ENCODE data around the gene PRX. TPM values are rescaled to one million over a fixed set of nuclear protein-coding genes. Genes with fewer than 3 reads are reported as not detected.

The PRX gene
- total and polyA plus RNA-seq, 7 donors: 1.4 to 3.3 (median 2.1) TPM

DNA sequence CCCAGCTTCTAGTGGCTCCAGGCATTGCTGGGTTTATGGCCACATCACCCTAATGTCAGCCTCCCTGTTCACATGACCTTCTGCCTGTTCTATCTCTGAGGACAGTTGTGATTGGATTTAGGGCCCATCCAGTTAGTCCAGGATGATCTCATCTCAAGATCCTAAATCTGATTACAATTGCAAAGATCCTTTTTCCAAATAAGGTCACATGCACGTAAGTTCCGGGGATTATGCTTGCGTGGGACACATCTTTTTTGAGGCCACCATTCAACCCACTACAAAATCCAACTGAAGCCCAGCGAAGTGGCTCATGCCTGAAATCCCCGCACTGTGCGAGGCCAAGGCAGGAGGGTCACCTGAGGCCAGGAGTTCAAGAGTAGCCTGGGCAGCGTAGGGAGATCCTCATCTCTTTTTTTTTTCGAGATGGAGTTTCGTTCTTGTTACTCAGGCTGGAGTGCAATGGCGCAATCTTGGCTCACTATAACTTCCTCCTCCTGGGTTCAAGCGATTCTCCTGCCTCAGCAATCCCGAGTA lies 52.4 kb downstream of the PRX start:
- WGBS, 3 donors: 74 to 87% (median 79%) methylated on average over 12 of the region's 12 CpGs
- TF ChIP-seq, protein P1, sequence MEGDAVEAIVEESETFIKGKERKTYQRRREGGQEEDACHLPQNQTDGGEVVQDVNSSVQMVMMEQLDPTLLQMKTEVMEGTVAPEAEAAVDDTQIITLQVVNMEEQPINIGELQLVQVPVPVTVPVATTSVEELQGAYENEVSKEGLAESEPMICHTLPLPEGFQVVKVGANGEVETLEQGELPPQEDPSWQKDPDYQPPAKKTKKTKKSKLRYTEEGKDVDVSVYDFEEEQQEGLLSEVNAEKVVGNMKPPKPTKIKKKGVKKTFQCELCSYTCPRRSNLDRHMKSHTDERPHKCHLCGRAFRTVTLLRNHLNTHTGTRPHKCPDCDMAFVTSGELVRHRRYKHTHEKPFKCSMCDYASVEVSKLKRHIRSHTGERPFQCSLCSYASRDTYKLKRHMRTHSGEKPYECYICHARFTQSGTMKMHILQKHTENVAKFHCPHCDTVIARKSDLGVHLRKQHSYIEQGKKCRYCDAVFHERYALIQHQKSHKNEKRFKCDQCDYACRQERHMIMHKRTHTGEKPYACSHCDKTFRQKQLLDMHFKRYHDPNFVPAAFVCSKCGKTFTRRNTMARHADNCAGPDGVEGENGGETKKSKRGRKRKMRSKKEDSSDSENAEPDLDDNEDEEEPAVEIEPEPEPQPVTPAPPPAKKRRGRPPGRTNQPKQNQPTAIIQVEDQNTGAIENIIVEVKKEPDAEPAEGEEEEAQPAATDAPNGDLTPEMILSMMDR (IDR thresholded peaks at IDR 0.05): no peak
- Histone ChIP-seq H3K36me3 (ENCODE audit: insufficient read depth in 1 of 2, low read depth in 1 of 2) (peaks cover 0 to 8% of the 10 kb centered on the region in 2 donors), H3K4me1 (no peaks in the 10 kb centered on the region), H3K9me3 (no peaks in the 10 kb centered on the region), H3K27me3 (ENCODE audit: insufficient read depth in 3 of 3, low read length in 2 of 3) (no peaks in the 10 kb centered on the region), H3K27ac (no peak overlapping the region), H3K4me3 (no peak overlapping the region)
- peak in 1 of 4 donors; percentile 23 for ATAC-seq
- intact Hi-C loops (cut with DNase I): no loop called here
- DNase-seq: no peak

DNA sequence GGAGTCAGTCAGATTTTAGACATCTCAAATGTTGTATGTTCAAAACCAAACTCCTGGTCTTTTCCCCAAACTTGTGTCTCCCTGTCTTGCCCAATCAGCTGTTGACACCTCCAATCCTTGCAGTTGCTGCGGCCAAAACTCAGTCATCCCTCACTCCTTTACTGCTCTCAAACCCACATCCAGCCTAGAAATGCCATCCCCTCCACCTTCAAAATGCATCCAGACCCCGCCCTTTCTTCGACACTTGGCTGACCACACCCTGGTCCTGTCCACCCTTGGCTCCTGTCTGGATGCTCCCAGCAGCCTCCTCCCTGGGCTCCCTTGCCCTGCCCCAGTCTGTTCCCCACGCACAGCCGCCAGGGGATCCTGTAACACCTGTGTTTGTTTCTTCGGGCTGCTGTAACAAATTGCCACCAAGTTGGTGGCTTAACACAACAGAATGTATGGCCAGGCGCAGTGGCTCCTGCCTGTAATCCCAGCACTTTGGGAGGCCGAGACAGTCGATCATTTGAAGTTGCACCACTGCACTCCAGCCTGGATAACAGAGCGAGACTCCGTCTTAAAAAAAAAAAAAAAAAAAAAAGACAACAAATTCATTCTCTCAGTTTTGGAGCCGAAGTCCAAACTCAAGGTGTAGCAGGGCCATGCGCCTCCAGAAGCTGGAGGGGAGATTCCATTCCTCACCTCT lies 53.0 kb downstream of the PRX start:
- ATAC-seq: peak in 1 of 4 donors; percentile 29
- H3K36me3 ChIP-seq (ENCODE audit: insufficient read depth in 1 of 2, low read depth in 1 of 2): peaks cover 0 to 8% of the 10 kb centered on the region in 2 donors
- no peak overlapping the region for H3K4me3 ChIP-seq
- H3K27me3 ChIP-seq (ENCODE audit: insufficient read depth in 3 of 3, low read length in 2 of 3): no peaks in the 10 kb centered on the region
- H3K9me3 ChIP-seq: no peaks in the 10 kb centered on the region
- no peak overlapping the region for H3K27ac ChIP-seq
- WGBS, 3 donors: 76 to 85% (median 80%) methylated on average over 13 of the region's 13 CpGs
- intact Hi-C loops (cut with DNase I): no loop called here
- TF ChIP-seq, protein P1 (IDR thresholded peaks at IDR 0.05): no peak
- DNase-seq: no peak
- no peaks in the 10 kb centered on the region for H3K4me1 ChIP-seq

DNA sequence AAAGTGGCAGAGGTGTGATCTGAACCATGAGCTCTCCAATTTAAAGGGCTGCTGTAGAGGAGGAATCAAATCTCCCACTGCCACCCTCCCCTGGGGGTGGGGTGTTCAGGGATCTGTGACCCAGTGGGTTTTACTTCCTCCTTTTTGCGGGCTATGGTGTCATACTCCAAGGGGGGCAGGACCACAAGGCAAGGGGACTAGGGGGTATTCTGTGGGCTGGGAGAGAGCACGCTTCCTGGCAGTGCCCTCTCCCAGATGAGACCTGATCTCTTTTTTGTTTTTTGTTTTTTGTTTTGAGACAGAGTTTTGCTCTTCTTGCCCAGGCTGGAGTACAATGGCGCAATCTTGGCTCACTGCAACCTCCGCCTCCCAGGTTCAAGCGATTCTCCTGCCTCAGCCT lies 54.4 kb downstream of the PRX start:
- Histone ChIP-seq H3K9me3 (no peaks in the 10 kb centered on the region), H3K27ac (no peak overlapping the region), H3K27me3 (ENCODE audit: insufficient read depth in 3 of 3, low read length in 2 of 3) (no peaks in the 10 kb centered on the region), H3K36me3 (ENCODE audit: insufficient read depth in 1 of 2, low read depth in 1 of 2) (peaks cover 0 to 8% of the 10 kb centered on the region in 2 donors), H3K4me3 (no peak overlapping the region), H3K4me1 (no peaks in the 10 kb centered on the region)
- DNase-seq (no peak), ATAC-seq (peak in 2 of 4 donors; percentile 14 to 21)
- WGBS, 3 donors: 92 to 97% (median 96%) methylated on average over 3 to 5 of the region's 5 CpGs
- intact Hi-C loops (cut with DNase I): loop anchor here (5.0 kb wide), 1 partner anchor 39 kb away; no protein-coding TSS in a partner anchor
- TF ChIP-seq, protein P1 (IDR thresholded peaks at IDR 0.05): no peak

DNA sequence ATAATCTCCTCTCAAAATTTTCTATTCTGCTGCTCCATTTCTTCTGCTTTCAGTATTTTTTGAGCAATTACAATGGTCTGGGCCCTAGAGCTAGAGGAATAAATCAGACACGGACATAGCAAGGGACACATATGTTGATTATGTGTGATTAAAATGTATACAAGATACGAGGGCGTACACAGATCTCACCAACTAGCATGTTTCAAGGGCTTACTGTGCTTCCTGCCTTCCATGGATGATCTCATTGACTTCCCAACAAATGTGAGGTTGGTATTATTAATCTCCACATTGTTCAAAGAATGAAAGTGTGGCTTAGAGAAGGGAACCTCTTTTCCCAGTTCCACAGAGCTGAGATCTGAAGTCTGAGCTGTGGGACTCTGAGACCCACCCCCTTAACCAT lies 55.5 kb downstream of the PRX start:
- WGBS, 3 donors: 83 to 90% (median 85%) methylated on average over 3 of the region's 3 CpGs
- H3K27me3 ChIP-seq (ENCODE audit: insufficient read depth in 3 of 3, low read length in 2 of 3): no peaks in the 10 kb centered on the region
- peaks cover 0 to 8% of the 10 kb centered on the region in 2 donors for H3K36me3 ChIP-seq (ENCODE audit: insufficient read depth in 1 of 2, low read depth in 1 of 2)
- H3K4me3 ChIP-seq: no peak overlapping the region
- intact Hi-C loops (cut with DNase I): loop anchor here (5.0 kb wide), 1 partner anchor 40 kb away; no protein-coding TSS in a partner anchor
- H3K9me3 ChIP-seq: no peaks in the 10 kb centered on the region
- no peaks in the 10 kb centered on the region for H3K4me1 ChIP-seq
- DNase-seq (no peak), ATAC-seq (no peak)
- TF ChIP-seq, protein P1 (IDR thresholded peaks at IDR 0.05): no peak
- H3K27ac ChIP-seq: no peak overlapping the region
